Cardiac fibroblast (primary cell): Measurements from ENCODE around the gene ATP5MK.

Experiments
- DNase-seq, 2 donors: peaks; one replicate each; pipeline versions ENCODE4 v3.0.0 to v3.0.0-alpha.2; 2010; ENCODE audit warnings: low read depth in 2 of 2
- H3K4me3 ChIP-seq, 2 donors: replicated peaks in 1 of 2; 1 replicate in 1 of 2; 2 replicates in 1 of 2; pipeline ENCODE4 v1.5.1; 2011; ENCODE audit warnings: low read depth in 2 of 2, low read length in 2 of 2, mild to moderate bottlenecking in 2 of 2, moderate library complexity in 1 of 2
- CTCF ChIP-seq: IDR thresholded peaks from one replicate; pipeline ENCODE4 v1.5.1; 2011; ENCODE audit warnings: low read depth, mild to moderate bottlenecking, low read length, inconsistent platforms

Gene ATP5MK

GRCh38 chr10:103413564-103413963 is 17.3 kb upstream of the ATP5MK start:
- H3K4me3 ChIP-seq: no peak overlapping the region
- DNase-seq: no peak
- no peak for TF ChIP-seq CTCF

- peak in 1 of 2 donors; percentile 8 for DNase-seq
- no peak for TF ChIP-seq CTCF
- H3K4me3 ChIP-seq: peak overlapping the region; percentile 90 to 97
Measured at GRCh38 chr10:103397191-103397825, 1.0 kb upstream of the ATP5MK start.

- DNase-seq: peak in 1 of 2 donors; percentile 2
Measured at GRCh38 chr10:103396789-103397087, 463 bp upstream of the ATP5MK start.

GRCh38 chr10:103395754-103396066 is 565 bp downstream of the ATP5MK start:
- no peak for TF ChIP-seq CTCF
- peak; percentile 27 to 33 for DNase-seq
- peak overlapping the region; percentile 90 to 97 for H3K4me3 ChIP-seq

More at GRCh38 chr10:103396789-103397087, 463 bp upstream of the ATP5MK start:
- peak overlapping the region; percentile 90 to 97 for H3K4me3 ChIP-seq
- TF ChIP-seq CTCF: no peak

GRCh38 chr10:103394180-103394579 is 2.1 kb downstream of the ATP5MK start:
- TF ChIP-seq CTCF: no peak
- peak in 1 of 2 donors; percentile 18 for DNase-seq
- H3K4me3 ChIP-seq: no peak overlapping the region

- no peak for TF ChIP-seq CTCF
- H3K4me3 ChIP-seq: no peak overlapping the region
- DNase-seq: no peak
Measured at GRCh38 chr10:103382769-103383168, 13.5 kb downstream of the ATP5MK start.

GRCh38 chr10:103374263-103374662 is 22.0 kb downstream of the ATP5MK start:
- DNase-seq: no peak
- TF ChIP-seq CTCF: no peak
- H3K4me3 ChIP-seq: no peak overlapping the region
